GM19452 (cell line): ENCODE results near the gene CHAF1A.

Experiments
- ATAC-seq: cut with Tn5 transposase; IDR thresholded peaks from one replicate; pipeline ENCODE4 v1.9.1; 2021; ENCODE audit not compliant: unreplicated experiment

The CHAF1A gene

DNA sequence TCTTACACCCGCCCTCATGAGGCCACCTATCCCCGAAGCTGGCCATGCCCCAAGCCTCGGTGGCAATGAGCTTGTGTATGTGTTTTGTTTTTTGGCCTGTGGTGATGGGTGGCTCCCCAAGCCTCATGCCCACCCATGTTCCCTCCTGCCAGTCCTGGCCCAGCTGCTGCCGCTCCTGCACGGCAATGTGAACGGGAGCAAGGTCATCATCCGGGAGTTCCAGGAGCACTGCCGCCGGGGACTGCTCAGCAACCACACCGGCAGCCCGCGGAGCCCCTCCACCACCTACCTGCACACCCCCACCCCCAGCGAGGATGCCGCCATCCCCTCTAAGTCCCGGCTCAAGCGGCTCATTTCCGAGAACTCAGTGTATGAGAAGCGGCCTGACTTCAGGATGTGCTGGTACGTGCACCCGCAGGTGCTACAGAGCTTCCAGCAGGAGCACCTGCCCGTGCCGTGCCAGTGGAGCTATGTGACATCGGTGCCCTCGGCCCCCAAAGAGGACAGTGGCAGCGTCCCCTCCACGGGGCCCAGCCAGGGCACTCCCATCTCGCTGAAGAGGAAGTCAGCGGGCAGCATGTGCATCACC lies 30.6 kb downstream of the CHAF1A start:
- ATAC-seq = no peak

DNA sequence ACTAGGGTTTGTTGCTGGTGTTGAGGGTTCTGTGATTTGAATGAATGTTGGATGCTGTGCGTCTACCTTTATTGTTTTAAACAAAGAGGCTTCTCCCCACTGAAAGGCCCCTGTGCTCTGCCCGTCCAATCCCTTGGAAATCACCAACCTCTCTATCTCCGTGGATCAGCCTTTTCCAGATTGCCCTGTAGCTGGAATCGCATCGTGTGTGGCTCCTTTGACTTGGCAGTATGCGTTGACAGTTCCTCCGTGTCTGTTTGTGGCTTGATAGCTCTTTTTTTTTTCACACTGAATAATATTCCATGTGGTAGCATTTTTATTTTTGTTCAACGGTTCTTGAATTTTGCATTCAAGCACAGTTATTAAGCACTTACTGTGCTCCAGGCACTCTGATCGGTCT lies 32.0 kb downstream of the CHAF1A start:
- ATAC-seq = no peak

DNA sequence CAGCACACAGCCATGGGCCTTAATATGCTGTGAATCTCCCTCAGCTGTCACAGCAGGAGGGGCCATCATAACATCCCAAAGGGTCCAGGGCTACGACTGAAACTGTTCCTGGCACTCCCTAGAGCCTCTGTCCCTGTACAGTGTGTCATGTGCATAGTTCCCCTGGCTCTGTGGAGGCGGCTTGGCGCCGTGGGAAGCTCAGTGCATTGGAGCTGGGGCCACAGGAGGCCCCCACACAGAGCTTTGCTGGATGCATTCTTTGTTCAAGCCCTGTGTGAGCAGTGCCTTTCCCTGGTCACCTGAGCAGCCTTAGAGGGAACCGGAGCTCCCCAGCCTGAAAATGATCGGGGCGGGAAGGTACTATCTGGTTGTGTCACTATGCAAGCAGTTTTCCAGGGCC lies 33.8 kb downstream of the CHAF1A start:
- ATAC-seq = no peak

DNA sequence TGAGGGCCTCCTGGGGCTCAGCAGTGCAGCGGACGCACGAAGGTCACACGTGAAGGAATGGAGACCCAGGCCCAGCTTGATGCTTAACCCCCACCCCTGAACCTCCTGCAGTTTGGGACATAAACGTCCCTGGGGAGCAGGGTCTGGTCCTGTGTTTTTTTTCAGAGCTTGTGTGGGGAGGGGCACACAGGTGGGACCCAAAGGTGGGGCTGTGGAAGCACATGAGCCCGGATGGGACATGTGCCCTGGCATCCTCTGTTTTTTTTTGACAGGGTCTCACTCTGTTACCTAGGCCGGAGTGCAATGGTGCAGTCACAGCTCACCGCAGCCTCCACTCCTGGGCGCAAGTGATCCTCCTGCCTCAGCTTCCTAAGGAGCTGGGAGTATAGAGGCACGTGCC lies 34.7 kb downstream of the CHAF1A start:
- no peak for ATAC-seq

DNA sequence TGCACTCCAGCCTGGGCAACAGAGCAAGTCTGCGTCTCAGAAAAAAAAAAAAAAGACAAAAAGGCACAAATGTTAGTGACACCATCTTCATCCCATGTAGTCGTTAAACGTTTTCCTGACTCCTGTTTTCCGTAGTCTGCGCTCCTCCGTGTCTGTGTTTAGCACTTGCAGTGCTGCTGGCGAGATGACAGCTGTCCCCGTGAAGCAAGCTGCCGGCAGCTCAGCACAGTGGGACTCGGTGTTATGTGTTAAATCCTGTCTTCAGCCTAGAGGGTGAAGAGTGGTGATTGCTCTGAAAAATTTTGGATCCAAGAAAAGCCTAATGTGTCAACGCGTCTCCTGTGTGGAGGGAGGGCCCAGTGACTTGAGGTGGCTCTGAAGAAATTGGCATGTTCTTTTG lies 36.8 kb downstream of the CHAF1A start:
- ATAC-seq = no peak

DNA sequence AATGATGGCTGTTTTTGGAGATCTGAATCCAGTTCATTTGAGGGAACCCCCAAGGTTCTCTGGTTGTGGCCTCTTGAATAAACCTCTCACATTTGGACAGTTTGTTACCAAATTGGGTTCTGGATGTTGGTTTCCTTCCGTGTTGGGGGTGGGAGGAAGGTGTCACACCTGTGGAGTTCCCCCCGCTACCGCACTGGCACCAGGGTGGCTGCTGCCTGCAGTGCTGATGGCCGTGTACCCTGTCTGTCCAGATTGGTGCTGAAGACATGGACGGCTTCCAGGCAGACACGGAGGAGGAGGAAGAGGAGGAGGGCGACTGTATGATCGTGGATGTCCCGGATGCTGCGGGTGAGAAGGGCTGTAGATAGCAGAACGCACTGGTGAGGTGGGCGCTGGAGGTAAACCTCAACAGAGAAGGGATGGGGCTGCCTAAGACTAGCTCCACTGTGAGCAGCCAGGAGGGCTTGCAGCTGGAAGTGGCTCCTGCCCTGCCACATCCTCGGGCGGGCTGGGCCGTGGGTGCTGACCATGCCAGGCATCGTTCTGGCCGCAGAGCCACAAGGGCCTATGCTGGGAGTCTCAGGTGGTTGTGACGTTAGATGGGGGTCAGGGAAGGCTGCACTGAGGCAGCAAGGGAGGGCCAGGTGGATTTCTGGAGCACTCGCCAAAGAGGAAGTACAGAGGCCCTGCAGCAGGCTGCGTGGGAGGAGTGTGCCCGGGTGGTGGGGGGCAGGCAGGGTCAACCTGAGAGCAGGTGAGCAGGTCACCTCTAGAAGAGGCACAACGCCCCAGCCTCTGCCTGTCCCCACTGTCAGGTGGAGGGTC lies 39.8 kb downstream of the CHAF1A start:
- no peak for ATAC-seq

DNA sequence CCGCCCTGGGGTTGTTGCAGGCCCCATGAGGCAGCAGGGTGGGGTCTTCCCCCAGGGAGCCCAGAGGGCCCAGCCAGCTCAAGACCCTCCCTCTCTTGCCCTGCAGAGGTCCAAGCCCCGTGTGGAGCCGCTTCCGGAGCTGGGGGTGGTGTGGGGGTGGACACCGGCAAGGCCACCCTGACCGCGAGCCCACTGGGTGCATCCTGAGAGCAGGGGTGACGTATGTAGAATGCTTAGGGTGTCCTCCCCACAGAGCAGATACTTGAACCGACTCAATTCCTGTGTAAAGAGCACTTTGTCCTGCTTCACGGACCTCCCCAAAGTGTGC lies 40.3 kb downstream of the CHAF1A start:
- no peak for ATAC-seq

DNA sequence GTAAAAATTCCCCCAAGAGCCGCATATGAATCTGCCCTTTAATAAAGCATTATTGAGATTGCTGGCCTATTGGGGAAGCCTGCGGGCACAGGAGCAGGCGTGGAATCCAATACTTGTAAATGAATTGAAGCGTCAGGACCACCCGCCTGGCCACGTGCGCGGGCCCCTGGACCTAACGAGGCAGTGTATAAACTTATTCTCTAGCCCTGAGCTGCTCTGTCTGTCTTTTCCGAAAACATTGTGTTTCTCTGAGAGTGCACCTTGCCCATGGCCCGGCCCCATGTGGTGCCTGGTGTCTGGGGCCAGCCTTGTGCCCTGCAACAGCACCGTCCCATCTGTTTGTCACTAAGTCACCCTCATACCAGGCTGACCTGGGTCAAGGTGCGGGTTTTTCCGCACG lies 40.7 kb downstream of the CHAF1A start:
- no peak for ATAC-seq

DNA sequence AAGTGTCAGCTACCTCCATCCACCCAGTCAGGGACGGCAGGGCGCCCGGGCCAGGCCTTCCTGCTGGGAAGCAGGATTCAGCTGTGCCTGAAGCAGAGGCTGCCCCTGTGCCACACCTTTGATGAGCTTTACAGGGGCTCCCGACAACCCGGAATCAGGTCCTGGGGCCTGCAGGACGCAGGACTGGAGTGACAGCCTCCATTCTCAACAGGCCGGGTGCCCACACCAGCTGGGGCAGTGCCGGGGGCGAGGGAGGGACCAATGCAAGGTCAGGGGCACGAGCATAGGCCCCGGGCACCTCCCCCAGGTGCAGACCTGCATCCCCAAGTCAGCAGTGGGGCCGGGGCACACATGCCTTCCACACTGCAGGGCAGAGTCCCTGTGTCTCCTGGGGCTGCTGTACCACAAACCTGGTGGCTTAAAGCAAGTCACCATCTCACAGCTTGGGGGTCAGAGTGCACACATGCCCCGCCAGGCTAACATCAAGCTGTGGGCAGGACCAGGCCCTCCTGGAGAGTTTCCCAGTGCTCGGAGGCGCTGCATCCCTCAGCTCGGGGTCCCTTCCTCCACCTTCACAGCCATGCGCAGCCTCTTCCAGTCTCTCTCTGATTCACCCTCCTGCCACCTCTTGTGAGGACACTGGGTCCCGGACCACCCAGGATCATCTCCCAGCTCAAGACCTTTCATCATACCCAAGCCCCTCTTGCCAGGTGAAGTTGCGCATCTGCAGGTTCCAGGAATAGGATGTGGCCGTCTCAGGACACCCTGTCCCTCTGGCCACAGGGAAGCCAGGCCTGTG lies 41.7 kb downstream of the CHAF1A start:
- no peak for ATAC-seq

DNA sequence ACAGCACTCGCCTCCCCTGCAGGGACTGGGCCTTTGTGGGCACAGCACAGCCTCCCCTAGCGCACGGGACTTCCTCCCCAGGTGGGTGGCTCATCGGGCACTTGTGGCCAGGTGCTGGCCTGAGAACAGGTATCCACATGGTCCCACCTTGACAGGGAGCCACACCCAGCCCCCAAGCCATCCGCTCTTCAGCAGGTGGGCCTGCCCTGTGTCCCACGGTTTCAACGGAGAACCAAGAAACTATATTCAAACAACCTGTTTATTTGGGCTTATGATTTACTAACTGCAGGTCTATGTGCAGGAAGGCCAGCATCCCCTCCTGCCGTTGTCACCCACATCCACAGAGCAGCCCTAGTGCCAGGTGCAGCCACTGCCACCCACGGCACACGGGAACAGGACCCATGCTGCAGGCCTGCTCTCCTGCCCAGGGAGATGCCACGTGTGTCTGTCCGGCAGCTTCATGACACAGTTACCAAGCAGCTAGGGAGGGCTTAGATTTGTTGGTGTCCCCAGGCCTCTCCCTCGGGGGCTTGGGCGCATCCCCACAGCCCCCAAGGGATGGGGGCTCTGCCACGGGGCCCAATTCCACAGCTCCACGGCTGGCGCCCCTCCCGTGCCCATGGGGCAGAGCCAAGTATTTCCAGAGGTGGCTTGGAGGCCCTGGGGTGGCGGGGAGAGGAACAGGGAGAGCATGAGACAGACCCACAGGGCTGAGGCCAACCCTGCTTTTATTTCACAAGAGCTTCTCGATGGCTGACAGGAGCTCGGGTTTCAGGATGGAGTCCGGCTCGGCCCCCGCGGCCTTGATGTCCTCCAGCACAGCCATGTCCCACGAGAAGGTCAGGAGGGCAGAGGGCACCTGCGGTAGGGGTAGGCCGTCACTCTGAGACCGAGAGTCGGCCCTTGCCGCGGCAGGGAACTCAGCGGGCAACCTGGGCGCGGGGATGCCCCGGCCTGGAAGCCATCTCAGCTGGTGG lies 42.6 kb downstream of the CHAF1A start:
- no peak for ATAC-seq

DNA sequence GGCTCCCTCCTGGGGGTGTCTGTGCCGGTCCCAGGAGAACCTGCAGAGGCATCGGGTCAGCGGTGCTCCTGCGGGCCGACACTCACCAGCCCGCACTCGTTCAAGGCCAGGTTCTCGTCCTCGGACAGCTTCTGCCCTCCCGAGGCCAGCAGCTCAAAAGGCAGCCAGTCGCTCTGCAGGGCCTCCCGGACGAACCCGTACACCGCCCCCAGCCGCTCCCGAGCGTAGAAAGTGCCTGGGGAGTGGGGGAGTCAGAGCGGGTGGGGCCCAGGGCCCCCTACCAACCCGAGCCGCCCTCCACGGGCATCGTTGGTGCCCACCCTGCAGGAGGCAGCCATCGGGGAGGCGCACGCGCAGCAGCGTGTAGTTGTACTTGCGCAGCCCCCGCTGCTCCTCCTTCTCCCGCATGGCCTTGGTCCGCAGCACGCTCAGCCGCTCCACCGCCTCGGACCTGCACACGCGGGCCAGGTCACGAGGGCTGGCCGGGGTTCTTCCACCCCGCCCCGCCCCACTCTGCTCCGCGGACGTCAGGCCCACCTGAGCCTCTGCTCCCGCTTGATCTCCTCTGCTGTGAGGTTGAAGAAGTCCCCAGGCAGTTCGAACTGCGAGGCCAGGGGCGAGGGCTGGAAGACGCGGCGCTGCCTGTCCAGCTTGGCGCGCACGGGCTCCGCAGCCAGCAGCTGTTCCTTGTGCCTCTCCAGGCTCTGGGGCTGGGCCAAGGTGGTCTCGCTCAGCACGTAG lies 43.7 kb downstream of the CHAF1A start:
- ATAC-seq = no peak

DNA sequence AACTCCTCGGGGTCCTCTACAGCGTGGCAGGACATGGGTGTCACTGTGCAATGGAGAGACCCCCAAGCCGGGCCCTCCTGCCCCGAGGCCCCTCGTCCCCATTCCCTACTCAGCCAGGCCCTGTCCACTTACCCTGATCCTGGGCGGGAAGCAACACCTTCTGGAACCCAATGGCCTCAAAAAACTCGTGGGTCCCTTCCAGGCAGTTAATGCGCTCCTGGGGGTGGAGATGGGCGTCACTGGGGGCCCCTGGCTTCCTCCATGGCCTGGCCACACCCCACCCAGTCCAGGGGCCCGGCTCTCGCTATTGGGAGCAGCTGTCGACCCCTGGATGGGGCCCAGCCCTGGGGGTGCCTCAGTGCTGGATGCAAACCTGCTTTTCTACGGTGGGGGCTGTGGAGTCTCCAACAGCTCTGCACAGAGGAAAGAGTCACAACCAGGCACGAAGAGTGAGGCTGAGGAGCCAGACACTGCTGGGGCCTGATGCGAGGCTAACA lies 44.3 kb downstream of the CHAF1A start:
- no peak for ATAC-seq

DNA sequence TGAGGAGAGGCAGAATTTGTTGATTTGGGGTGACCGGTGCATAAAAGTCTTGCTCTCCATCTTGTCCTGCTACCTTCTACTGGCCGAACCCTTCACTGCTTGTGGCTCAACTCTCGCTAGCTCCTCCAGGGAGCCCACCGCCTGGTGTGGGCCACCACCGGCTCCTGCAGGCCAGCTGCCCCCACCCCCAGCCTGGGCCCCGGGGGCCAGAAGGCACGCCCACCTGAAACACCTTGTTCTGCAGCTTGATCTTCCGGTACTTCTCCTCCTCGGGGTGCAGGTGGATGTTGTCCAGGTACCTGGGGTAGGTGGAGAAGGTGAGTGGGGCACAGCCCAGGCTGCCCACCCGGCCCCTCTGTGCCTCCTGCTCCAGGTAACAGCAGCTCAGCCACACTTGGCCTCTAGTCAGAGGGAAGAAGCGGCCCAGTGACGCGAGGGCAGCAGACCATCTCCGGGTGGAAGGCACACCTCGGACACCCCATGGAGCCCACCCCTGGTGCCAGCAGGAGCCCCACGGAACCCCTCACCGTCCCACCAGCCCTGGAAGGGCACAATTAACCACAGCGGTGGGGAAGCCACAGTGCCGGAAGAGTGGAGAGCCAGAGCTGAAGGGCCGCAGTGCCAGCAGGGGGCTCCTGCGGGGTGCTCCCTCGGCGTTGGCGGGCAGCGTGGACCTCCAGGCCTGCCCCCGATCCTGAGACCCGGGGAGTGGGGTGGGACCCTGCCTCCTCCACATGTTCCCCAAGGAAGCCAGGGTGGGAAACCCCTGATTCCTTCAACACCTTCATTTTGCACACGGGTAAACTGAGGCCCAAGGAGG lies 45.1 kb downstream of the CHAF1A start:
- ATAC-seq = no peak

DNA sequence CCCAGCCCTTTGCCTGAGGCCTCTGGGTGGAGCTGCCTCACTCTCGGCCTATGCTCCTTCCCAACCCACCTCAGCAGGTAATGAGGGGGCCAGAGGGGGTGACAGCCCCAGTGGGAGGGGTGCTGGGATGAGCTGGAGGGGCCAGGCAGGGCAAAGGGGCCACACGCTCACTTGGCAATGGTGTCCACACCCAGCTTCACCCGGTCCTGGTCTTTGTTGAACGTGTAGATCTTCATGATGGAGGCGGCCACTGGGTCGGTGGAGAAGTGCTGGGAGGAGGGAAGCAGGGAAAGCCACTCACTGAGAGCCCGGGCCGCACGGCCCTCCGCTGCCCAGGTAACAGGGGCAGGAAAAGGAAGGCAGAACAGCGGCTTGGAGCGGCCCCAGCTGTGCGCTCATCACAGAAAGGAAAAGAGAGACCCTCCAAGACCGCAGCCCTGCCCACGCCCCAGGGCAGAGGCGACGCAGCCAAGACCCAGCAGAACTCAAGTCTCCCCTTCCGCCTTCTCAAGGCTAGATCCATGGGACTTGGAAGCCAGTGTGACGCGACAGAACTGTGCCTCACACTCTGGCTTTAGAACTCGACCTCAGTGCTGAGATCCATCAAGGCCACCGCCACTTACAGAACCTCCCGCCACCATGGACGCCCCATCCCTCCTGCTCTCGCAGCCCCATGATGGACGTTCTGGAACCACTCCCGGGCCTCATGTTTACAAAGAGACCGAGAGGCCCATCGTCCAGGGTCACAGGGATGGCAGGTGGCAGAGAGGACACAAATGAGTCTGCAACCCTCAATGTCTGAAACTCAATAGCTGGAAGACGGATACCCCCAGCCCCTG lies 45.9 kb downstream of the CHAF1A start:
- no peak for ATAC-seq

DNA sequence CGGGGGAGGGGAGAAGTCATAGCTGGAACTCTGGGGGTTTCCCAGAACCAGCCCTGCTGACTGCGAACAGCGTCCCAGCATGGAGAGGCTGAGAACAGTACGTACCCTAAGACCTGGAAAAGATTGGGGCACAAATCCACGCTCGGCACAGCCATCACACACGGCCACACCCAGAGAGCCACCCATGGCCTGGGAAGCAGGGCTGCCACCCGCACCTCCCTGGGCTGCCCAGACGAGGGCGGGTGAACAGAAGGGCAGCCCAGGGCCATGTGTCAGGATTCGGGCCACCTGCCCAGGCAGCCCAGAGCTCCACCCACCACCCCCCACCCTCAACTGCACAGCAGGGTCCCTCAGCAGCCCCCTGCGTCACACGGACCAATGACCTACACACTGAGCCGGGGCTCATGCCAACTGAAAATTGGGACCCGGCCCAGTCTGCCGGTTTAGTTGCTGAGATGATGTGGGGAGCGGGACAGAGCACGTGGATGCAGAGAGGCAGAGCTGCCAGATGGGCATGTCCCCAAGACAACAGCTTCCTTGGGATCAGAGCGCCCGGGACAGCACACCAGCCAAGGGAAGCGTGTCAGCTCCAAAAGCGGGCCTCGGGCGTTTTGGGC lies 46.7 kb downstream of the CHAF1A start:
- no peak for ATAC-seq

DNA sequence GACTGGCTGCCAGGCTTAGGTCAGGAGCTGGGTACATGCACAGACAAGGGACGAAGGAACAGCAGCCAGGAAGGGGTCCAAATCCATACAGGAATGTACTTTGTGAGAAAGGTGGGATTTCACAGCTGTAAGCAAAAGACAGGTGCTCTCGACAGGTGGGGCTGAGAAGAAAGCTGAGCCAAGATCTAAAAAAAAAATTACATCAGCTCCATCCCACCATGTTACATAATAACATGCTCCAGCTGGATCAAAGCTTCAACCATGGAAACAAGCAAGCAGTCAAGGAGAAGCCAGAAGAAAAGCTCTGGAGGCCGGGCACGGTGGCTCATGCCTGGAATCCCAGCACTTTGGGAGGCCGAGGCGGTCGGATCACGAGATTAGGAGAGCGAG lies 47.2 kb downstream of the CHAF1A start:
- no peak for ATAC-seq

DNA sequence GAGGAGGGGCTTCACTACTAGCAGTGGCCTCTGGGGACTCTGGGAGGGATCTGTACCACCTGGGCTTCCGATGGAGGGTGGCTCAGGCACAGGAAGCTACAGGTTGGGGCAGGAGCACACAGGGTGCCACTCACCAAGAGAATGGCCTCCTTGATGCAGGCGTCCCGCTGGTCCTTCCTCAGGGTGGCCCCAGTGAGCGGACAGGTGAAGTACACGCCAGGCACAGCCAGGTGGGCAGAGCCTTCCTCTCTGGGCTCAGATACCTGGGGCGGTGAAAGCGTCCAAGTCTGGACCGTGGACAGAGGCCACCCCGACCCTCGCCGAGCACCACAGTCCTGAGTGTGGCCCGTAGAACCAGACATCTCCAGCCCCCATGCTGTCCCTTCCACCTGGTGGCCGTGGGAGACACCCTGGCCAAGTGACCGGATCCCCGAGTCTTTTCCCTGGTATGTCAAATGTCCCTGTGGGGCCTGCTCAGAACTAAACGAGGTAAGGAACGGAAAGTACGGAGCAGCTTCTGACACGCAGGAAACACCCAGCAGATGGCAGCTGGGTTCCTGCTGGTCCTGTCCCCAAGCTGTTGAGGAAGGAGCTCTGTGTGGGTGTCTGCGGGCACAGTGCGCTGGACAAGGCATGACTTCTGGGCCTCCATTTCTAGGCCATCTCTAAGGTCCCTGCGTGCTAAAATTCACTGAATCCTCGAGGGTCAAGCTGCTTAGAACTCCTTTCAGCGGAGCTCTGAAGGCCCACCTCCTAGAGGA lies 50.0 kb downstream of the CHAF1A start:
- ATAC-seq = no peak
